ENCODE data around the gene SIK2. TPM values are rescaled to one million over a fixed set of nuclear protein-coding genes. Genes with fewer than 3 reads are reported as not detected.
A peak's percentile ranks its signal among the peaks of the same experiment; 100 is the strongest.
"Not testable (repeated sequence)": the region's sequence is repeated elsewhere in the genome, so short reads cannot be mapped to it uniquely, and the experiment has no call there.

The SIK2 gene
- total RNA-seq, 1 donor from 2014 or later = 23.7 TPM

DNA sequence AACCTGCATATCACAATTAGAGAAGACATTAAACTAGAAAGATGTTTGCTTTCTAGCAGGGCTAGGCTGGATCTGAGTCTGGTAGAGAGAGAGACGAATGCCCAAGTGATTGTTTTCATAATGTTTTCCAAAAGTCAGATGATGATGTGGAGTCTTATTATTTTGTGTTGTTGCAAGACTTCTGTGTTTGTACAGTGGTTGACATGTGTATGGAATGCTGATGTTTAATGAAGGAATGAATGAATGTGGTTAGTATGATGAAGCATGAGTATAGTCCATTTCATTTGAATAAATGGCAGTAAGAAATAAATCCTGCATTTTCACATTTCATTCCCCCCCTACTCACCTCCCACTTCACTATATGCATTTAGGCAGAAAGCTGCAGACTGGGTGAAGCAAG lies 94.3 kb downstream of the SIK2 start:
- DNase-seq (ENCODE audit: low spot score) (no peak), ATAC-seq (no peak)

GRCh38 chr11:111697933-111698371 lies 95.7 kb downstream of the SIK2 start:
- DNase-seq (ENCODE audit: low spot score) (no peak), ATAC-seq (no peak)

- ATAC-seq = no peak
- DNase-seq (ENCODE audit: low spot score) = no peak
Observed at GRCh38 chr11:111698852-111699559, 96.8 kb downstream of the SIK2 start.

DNA sequence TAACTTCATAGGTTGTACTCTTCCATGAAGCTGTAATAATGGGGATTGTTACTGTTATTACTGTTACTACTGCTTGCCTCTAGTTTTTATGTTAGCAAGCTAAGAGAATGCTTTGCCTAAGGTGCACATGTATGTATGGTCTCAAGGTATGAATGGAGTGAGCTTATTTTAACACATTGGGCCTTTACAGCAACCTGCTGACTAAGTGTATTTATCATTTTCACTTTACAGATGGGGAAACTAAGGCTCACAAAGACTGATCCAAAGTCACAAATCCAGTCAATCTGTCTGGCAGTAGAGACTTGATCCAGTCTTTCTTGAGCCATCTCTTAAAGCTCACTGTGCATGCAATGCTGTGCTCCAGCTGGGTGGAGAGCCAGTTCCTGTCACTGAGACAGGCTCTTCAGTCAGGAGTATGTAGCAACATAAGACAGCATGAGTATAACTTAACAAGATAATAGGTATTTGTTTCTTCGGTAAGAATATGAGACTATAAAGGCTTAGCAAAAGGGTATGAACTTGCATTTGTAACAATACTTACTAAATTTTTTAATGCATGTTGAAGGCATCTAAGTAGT lies 97.4 kb downstream of the SIK2 start:
- DNase-seq (ENCODE audit: low spot score) (no peak), ATAC-seq (no peak)

- ATAC-seq = no peak
- DNase-seq (ENCODE audit: low spot score) = no peak
Observed at GRCh38 chr11:111700162-111700561, 97.9 kb downstream of the SIK2 start.

DNA sequence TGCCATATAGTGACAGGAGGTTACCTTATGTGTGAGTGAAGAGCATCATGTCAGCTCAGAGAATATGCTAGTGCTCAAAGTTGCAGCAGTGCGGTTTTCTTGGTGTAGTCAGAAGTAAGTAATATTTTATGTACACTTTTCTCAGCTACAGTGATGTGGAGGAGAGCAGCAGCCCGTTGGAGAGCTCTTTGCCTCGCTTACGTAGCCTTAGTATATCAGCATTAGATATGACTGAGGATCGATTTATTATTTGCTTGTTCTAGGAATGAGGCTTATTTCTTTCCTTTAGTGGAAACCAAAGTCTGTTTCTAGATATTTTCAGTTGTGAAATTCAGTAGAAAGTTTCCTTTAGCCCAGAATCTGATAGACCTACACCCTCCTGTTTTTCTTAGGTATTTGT lies 100.4 kb downstream of the SIK2 start:
- DNase-seq (ENCODE audit: low spot score) (no peak), ATAC-seq (no peak)

DNA sequence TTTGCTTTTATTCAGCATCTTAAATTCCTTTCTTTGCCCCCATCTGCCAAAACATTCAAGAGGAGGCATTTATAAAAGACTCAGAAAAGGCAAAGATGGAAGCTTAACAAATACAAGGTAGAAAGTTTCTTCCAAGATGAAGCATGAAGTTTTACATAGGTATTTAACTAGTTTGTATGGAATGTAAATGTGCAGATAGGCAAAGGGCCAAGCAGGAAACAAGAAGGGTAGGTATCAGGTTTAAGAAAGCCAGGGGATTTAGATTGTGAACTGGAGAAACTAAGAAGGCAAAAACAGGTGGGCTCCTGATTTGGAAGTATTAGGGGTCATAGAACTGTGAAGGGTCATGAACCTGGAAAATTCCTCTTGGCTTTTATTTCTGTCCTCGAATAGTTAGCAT lies 101.3 kb downstream of the SIK2 start:
- no peak for ATAC-seq
- no peak for DNase-seq (ENCODE audit: low spot score)

- DNase-seq (ENCODE audit: low spot score) (peak; percentile 70), ATAC-seq (peak; percentile 79)
Observed at GRCh38 chr11:111707039-111707690, 104.9 kb downstream of the SIK2 start.

- DNase-seq (ENCODE audit: low spot score) (no peak), ATAC-seq (no peak)
Observed at GRCh38 chr11:111707691-111708067, 105.4 kb downstream of the SIK2 start.

GRCh38 chr11:111714522-111714921 lies 112.3 kb downstream of the SIK2 start:
- peak; percentile 19 for ATAC-seq

DNA sequence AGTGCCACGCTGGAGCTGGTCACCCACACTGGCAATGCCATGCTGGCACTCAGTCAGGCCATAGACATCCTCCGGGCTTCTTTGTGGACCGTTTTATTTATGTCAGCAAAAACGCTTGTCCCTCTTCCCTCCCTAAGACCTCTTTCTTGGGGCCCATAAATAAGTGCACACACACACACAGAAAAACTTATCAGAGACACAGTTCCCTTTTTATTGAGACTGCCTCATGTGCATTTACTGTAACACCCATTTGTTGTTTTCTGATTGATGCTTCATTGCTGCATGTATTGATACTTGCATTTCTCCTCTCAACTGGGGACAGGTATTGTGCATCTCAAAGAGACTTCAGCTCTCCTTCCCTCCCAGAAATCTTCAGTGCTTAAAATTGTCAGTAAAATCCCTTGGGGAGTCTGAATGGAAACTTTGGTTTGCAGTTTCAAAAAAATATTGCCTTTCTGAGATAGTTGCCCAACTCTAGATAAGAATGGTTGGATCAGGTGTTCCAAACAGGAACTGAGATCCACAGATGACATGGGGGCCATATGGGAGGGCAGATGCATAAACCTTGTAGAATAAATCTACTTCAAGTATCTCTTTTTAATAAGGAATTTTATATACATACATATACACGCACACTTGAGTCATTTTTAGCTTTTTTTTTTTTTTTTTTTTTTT lies 113.0 kb downstream of the SIK2 start:
- ATAC-seq = no peak

More at GRCh38 chr11:111714522-111714921, 112.3 kb downstream of the SIK2 start:
- DNase-seq (ENCODE audit: low spot score) = no peak

DNA sequence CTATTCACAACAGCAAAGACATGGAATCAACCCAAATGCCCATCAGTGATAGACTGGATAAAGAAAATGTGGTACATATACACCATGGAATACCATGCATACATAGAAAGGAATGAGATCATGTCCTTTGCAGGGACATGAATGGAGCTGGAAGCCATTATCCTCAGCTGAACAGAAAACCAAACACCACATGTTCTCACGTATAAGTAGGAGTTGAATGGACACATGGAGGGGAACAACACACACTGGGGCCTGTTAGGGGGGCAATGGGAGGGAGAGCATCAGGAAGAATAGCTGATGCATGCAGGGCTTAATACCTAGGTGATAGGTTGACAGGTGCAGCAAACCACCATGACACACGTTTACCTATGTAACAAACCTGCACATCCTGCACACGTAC lies 115.4 kb downstream of the SIK2 start:
- ATAC-seq; DNase-seq (ENCODE audit: low spot score): not testable (repeated sequence)

More for the DNA sequence above, 113.0 kb downstream of the SIK2 start:
- no peak for DNase-seq (ENCODE audit: low spot score)

GRCh38 chr11:111718436-111718835 lies 116.2 kb downstream of the SIK2 start:
- DNase-seq (ENCODE audit: low spot score) (no peak), ATAC-seq (no peak)

- no peak for ATAC-seq
- no peak for DNase-seq (ENCODE audit: low spot score)
Observed at GRCh38 chr11:111718859-111719258, 116.6 kb downstream of the SIK2 start.

DNA sequence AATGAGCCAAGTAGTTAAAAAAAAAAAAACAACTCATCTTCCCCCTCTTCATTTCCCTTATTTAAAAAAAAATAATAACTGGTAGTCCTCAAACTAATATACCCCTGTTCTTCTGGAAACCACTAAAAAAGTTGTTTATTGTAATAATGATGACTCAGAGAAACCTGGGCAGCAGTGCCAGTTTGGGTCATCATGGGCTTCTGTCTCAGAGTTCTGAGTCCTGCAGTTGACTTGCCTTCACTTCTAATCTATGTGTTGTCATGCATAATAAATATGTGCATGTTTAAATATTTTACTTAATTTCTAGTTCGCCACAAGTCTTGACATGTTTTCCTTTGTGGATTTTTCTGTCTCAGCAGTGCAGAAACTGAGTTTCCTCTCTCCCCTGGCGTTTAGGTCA lies 117.1 kb downstream of the SIK2 start:
- DNase-seq (ENCODE audit: low spot score) = no peak
- ATAC-seq = no peak

DNA sequence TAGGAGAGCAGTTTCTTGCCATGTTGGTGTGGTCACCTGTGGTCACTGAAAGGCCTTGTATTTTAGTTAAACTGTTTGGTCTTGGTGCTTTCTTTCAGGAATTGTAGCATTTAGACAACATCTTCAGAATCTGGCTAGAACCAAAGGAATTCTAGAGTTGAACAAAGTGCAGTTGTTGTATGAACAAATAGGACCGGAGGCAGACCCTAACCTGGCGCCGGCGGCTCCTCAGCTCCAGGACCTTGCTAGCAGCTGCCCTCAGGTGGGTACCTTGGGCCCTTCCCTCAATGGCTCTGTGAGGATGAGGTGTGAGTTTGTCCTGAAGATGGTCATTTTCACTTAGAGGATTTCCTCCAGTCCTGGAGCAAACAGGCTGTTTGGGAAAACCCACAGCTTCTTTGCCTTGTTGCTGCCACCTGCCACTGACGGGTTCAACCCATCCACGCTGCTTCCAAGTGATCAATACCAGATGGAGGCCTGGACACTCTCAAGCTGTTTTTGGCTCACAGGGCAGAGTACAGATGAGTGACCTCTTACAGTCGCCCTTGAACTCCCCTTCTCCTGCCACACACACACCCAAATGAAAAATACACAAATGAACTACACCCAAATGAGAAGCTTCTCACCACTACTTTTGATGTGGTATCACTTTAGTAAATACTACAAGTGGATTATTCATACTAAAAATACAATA lies 118.7 kb downstream of the SIK2 start:
- peak; percentile 87 for DNase-seq (ENCODE audit: low spot score)
- peak; percentile 84 for ATAC-seq

GRCh38 chr11:111722501-111722900 lies 120.3 kb downstream of the SIK2 start:
- ATAC-seq = no peak

DNA sequence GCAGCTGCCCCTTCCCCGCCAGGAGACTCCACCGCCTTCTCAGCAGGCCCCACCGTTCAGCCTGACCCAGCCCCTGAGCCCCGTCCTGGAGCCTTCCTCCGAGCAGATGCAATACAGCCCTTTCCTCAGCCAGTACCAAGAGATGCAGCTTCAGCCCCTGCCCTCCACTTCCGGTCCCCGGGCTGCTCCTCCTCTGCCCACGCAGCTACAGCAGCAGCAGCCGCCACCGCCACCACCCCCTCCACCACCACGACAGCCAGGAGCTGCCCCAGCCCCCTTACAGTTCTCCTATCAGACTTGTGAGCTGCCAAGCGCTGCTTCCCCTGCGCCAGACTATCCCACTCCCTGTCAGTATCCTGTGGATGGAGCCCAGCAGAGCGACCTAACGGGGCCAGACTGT lies 121.3 kb downstream of the SIK2 start:
- no peak for DNase-seq (ENCODE audit: low spot score)
- ATAC-seq = no peak

More at GRCh38 chr11:111722501-111722900, 120.3 kb downstream of the SIK2 start:
- no peak for DNase-seq (ENCODE audit: low spot score)

GRCh38 chr11:111724615-111725129 lies 122.4 kb downstream of the SIK2 start:
- DNase-seq (ENCODE audit: low spot score) = no peak
- no peak for ATAC-seq

GRCh38 chr11:111725621-111726020 lies 123.4 kb downstream of the SIK2 start:
- DNase-seq (ENCODE audit: low spot score) (no peak), ATAC-seq (no peak)

DNA sequence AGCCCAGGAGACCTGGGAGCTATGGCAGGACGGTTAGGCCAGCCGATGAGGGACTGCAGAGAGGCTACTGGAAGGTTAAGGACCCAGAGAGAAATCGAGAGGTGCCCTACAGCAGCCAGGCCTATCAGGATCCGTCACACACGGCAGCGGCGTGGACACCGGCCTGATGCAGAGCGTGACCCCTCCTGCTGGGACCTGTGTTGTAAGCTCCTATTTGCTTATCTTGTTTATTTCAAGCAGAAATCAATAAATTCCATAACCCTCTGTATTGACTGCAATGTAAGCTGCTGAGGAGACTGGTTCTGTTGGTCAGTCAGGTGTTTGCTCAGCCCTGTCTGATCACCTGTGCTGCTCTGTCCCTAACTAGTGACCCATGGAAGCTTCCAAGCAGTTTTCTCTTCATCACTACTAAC lies 124.1 kb downstream of the SIK2 start:
- ATAC-seq (peak; percentile 66), DNase-seq (ENCODE audit: low spot score) (peak; percentile 95)
